HG02973 (cell line): Measurements from ENCODE around the gene TYW1.
"Not testable (repeated sequence)": the region's sequence is repeated elsewhere in the genome, so short reads cannot be mapped to it uniquely, and the experiment has no call there.

Experiments used
- ATAC-seq: cut with Tn5 transposase; IDR thresholded peaks from one replicate; pipeline ENCODE4 v1.9.1; 2021; ENCODE audit warnings: moderate library complexity; ENCODE audit not compliant: unreplicated experiment

TYW1 gene

GRCh38 chr7:67229018-67229417 is 232.4 kb downstream of the TYW1 start:
- ATAC-seq, result not testable (repeated sequence)

- not testable (repeated sequence) for ATAC-seq
Observed at GRCh38 chr7:67230029-67230428, 233.4 kb downstream of the TYW1 start.

- not testable (repeated sequence) for ATAC-seq
Observed at GRCh38 chr7:67233506-67233905, 236.9 kb downstream of the TYW1 start.

- not testable (repeated sequence) for ATAC-seq
Observed at GRCh38 chr7:67236216-67236615, 239.6 kb downstream of the TYW1 start.

- ATAC-seq, result not testable (repeated sequence)
Observed at GRCh38 chr7:67242871-67243270, 246.2 kb downstream of the TYW1 start.

GRCh38 chr7:67248364-67248763 is 251.7 kb downstream of the TYW1 start:
- not testable (repeated sequence) for ATAC-seq

- no peak for ATAC-seq
Observed at GRCh38 chr7:67251986-67252558, 255.4 kb downstream of the TYW1 start.

- ATAC-seq, result not testable (repeated sequence)
Observed at GRCh38 chr7:67255076-67255475, 258.4 kb downstream of the TYW1 start.

GRCh38 chr7:67257779-67258178 is 261.1 kb downstream of the TYW1 start:
- ATAC-seq, result not testable (repeated sequence)

- ATAC-seq, result not testable (repeated sequence)
Observed at GRCh38 chr7:67259363-67259762, 262.7 kb downstream of the TYW1 start.

GRCh38 chr7:67260166-67260586 is 263.5 kb downstream of the TYW1 start:
- not testable (repeated sequence) for ATAC-seq

GRCh38 chr7:67264000-67264399 is 267.4 kb downstream of the TYW1 start:
- not testable (repeated sequence) for ATAC-seq

- not testable (repeated sequence) for ATAC-seq
Observed at GRCh38 chr7:67266070-67266469, 269.4 kb downstream of the TYW1 start.

GRCh38 chr7:67267914-67268313 is 271.3 kb downstream of the TYW1 start:
- ATAC-seq, result no peak

- not testable (repeated sequence) for ATAC-seq
Observed at GRCh38 chr7:67269916-67270315, 273.3 kb downstream of the TYW1 start.
